Thyroid gland (tissue), 4 donors: ENCODE results near the gene PHEX. TPM values are rescaled to one million over a fixed set of nuclear protein-coding genes. Genes with fewer than 3 reads are reported as not detected.

ENCODE experiments used
- DNase-seq, 2 donors: peaks; one replicate each; pipeline ENCODE4 v3.0.0-alpha.2; 2019
- H3K27ac ChIP-seq, 3 donors: fragments of 200-600 bp; sonication (generic); 1 replicate in 2 of 3; 2 replicates in 1 of 3; pipeline ENCODE4 v1.5.1; 2016 to 2019; ENCODE audit warnings: mild to moderate bottlenecking in 1 of 3, moderate library complexity in 1 of 3
- H3K27me3 ChIP-seq: fragments of 200-600 bp; sonication (generic); one replicate; pipeline ENCODE4 v1.5.1; 2019
- H3K36me3 ChIP-seq, 2 donors: fragments of 200-600 bp; sonication (generic); one replicate each; pipeline ENCODE4 v1.5.1; 2016 to 2019
- H3K4me1 ChIP-seq, 2 donors: fragments of 200-600 bp; sonication (generic); one replicate each; pipeline ENCODE4 v1.5.1; 2017 to 2019
- H3K4me3 ChIP-seq, 3 donors: fragments of 200-600 bp; sonication (generic); replicated peaks in 1 of 3; 1 replicate in 2 of 3; 2 replicates in 1 of 3; pipeline ENCODE4 v1.5.1; 2016; ENCODE audit warnings: mild to moderate bottlenecking in 1 of 3
- H3K9me3 ChIP-seq: fragments of 200-600 bp; sonication (generic); one replicate; pipeline ENCODE4 v1.5.1; 2017
- POLR2A ChIP-seq, 2 donors: fragments of 450-650 bp; IDR thresholded peaks; one replicate each; pipeline ENCODE4 v1.6.1; 2017; ENCODE audit warnings: antibody characterized with exemption in 2 of 2, mild to moderate bottlenecking in 2 of 2, moderate library complexity in 1 of 2
- WGBS, 2 donors: methylation state at CpG; one replicate each; pipeline ENCODE4 v1.1.5; 2017; 5-methylcytosine and 5-hydroxymethylcytosine counted together
- intact Hi-C: fragments of 100-400 bp; cut with DNase I; formaldehyde crosslinking; loops from one replicate; pipeline ENCODE4 v1.15.1; 2023
- total RNA-seq, 4 donors: library from RNA; depleted of rRNA; stranded (reverse); fragments of >200 nt; gene quantifications; one replicate each; pipeline ENCODE4 v1.2.3, GENCODE V29; 2016
- TF ChIP-seq, protein P1 (sequence below), 6 experiments: fragments of 200-600 bp in 3 of 6; fragments of 450-650 bp in 3 of 6; sonication (generic) in 3 of 6; IDR thresholded peaks; one replicate each; pipeline ENCODE4 v1.5.1; 2016 to 2019; ENCODE audit warnings: antibody characterized with exemption in 6 of 6, mild to moderate bottlenecking in 2 of 6, inconsistent platforms in 1 of 6, moderate library complexity in 1 of 6

PHEX gene
- total RNA-seq, 4 donors from 2014 or later, result 1.5 to 12.4 (median 5.2) TPM

DNA sequence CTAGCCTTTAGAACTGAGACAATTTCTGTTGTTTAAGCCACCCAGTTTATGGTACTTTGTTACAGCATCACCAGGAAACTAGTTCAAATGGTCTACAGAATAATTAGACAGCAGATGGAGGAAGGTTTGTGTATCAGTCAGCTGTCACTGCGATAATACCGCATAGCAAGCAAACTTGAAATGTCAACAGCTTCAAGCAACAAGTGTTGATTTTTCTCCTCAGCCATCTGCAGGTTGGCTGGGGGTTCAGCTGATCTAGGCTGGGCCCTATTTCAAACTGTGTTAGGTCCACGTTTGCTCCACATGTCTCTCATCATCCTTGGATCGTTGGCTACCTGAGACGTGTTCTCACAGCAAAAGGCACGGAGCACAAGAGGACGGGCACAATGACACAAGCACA is 19.2 kb upstream of the PHEX start:
- WGBS, 2 donors, result 94 to 98% methylated on average over 6 to 7 of the region's 7 CpGs
- TF ChIP-seq, protein P1, sequence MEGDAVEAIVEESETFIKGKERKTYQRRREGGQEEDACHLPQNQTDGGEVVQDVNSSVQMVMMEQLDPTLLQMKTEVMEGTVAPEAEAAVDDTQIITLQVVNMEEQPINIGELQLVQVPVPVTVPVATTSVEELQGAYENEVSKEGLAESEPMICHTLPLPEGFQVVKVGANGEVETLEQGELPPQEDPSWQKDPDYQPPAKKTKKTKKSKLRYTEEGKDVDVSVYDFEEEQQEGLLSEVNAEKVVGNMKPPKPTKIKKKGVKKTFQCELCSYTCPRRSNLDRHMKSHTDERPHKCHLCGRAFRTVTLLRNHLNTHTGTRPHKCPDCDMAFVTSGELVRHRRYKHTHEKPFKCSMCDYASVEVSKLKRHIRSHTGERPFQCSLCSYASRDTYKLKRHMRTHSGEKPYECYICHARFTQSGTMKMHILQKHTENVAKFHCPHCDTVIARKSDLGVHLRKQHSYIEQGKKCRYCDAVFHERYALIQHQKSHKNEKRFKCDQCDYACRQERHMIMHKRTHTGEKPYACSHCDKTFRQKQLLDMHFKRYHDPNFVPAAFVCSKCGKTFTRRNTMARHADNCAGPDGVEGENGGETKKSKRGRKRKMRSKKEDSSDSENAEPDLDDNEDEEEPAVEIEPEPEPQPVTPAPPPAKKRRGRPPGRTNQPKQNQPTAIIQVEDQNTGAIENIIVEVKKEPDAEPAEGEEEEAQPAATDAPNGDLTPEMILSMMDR (IDR thresholded peaks at IDR 0.05), result no peak
- no peak for TF ChIP-seq POLR2A (IDR thresholded peaks at IDR 0.05)
- intact Hi-C loops, result no loop called here
- Histone ChIP-seq H3K27me3 (no peaks in the 10 kb centered on the region), H3K27ac (no peak overlapping the region), H3K4me1 (no peaks in the 10 kb centered on the region), H3K9me3 (no peaks in the 10 kb centered on the region), H3K4me3 (no peak overlapping the region), H3K36me3 (no peaks in the 10 kb centered on the region)
- no peak for DNase-seq

DNA sequence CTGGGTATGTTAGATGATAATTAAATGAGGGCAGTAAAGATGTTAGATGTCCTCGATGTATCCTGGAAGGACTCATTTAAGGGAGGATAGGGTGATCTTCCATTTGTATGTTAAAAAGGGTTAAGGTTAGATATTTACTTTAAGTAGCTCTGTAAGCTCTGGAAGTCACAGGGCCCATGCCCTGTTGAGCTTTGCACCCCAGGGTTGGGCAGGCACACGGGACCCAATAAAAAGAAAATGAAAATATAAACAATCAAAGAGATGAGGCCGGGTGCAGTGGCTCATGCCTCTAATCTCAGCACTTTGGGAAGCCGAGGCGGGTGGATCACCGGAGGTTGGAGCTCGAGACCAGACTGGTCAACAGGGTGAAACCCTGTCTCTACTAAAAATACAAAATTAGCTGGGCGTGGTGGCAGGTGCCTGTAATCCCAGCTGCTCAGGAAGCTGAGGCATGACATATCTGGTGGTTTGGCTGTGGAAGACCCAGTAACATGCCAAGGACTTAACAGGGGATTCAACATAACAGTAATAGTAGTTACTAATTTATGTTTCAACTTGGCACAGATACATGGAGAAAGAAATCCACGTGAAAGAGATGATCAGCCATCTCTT is 16.9 kb upstream of the PHEX start:
- Histone ChIP-seq H3K4me3 (no peak overlapping the region), H3K27ac (no peak overlapping the region), H3K4me1 (no peaks in the 10 kb centered on the region), H3K9me3 (no peaks in the 10 kb centered on the region), H3K36me3 (no peaks in the 10 kb centered on the region), H3K27me3 (no peaks in the 10 kb centered on the region)
- no peak for DNase-seq
- WGBS, 2 donors, result 82 to 95% methylated on average over 9 of the region's 9 CpGs
- no peak for TF ChIP-seq POLR2A (IDR thresholded peaks at IDR 0.05)
- TF ChIP-seq, protein P1 (IDR thresholded peaks at IDR 0.05), result no peak
- intact Hi-C loops, result no loop called here

DNA sequence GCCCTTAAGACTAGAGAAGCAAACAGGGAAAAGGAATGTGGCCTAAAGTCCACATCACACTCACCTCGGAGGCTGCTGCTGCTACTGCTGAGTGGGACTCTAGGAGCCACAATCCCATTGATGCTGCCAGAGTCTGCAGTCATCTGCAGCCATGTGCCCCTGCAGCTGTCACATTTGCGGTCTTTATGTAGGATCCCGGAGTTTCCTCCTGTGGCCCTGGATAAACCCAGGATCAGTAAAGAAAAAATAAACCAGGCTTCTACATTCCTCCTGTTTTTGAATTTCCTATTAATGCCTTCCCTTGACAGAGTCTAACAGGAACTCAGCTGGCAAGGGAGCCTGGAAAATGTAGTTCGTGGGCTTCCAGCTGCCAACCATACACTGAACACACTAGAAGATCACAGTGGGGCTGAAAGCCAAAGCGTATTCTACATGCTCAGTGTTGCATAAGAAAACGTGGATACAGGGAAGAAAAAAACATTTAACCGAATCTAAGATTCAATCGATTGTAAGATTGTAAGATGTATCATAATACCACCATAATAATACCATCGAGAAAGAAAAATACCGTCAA is 10.3 kb upstream of the PHEX start:
- Histone ChIP-seq H3K36me3 (no peaks in the 10 kb centered on the region), H3K4me1 (no peaks in the 10 kb centered on the region), H3K27ac (no peak overlapping the region), H3K4me3 (no peak overlapping the region), H3K27me3 (no peaks in the 10 kb centered on the region), H3K9me3 (no peaks in the 10 kb centered on the region)
- intact Hi-C loops, result no loop called here
- TF ChIP-seq POLR2A (IDR thresholded peaks at IDR 0.05), result no peak
- TF ChIP-seq, protein P1 (IDR thresholded peaks at IDR 0.05), result no peak
- no peak for DNase-seq
- 53 to 72% methylated on average over 10 of the region's 10 CpGs for WGBS, 2 donors

DNA sequence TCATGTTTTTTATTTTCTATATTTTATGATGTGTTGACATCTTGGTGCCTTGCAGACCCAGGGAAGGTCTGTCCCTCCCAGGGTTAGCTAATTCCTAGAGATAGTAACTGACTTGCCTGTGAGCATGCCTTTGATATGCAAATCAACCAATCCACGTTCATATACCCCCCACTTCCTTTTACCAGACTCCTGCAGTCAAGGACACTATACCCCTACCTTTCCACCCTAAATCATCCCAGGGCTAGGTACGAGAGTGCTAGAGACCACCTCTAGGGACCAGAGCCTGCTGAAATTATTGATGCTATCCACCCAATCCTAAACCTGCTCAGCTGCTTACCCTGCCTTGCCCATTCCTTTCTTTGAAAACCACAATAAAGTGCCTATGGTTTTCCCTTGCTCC is 7.5 kb upstream of the PHEX start:
- intact Hi-C loops, result no loop called here
- 50 to 85% methylated on average over 2 of the region's 2 CpGs for WGBS, 2 donors

DNA sequence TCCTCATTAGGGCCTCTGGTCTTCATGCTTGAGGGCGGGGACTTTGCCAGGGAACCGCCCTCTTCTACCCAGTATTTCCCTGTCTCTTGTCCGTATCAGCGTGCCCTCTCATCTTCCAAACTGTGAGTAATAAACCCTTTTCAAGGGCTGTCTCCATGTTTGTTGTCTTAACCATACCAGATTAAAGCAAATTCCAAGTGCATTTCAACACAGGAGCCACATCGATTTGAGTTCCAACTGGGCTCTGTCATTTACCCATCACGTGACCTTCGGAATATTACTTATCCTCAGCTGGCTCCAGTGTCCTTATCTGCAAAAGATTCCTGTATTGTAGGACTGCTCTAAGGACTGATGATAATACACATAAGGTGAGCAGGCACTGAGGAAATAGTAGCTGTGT is 6.4 kb upstream of the PHEX start:
- intact Hi-C loops, result no loop called here
- WGBS, 2 donors, result 79 to 95% methylated on average over 7 of the region's 7 CpGs
- no peak for DNase-seq

More for the DNA sequence above, 7.5 kb upstream of the PHEX start:
- H3K4me3 ChIP-seq, result no peak overlapping the region
- TF ChIP-seq, protein P1 (IDR thresholded peaks at IDR 0.05), result no peak
- no peak for TF ChIP-seq POLR2A (IDR thresholded peaks at IDR 0.05)
- no peaks in the 10 kb centered on the region for H3K27me3 ChIP-seq
- H3K9me3 ChIP-seq, result no peaks in the 10 kb centered on the region
- no peak overlapping the region for H3K27ac ChIP-seq
- H3K36me3 ChIP-seq, result no peaks in the 10 kb centered on the region
- H3K4me1 ChIP-seq, result no peaks in the 10 kb centered on the region
- no peak for DNase-seq

More for the DNA sequence above, 6.4 kb upstream of the PHEX start:
- no peaks in the 10 kb centered on the region for H3K36me3 ChIP-seq
- H3K27ac ChIP-seq, result no peak overlapping the region
- no peaks in the 10 kb centered on the region for H3K9me3 ChIP-seq
- no peak for TF ChIP-seq POLR2A (IDR thresholded peaks at IDR 0.05)
- TF ChIP-seq, protein P1 (IDR thresholded peaks at IDR 0.05), result no peak
- no peak overlapping the region for H3K4me3 ChIP-seq
- no peaks in the 10 kb centered on the region for H3K27me3 ChIP-seq
- H3K4me1 ChIP-seq, result no peaks in the 10 kb centered on the region
